Left ventricle myocardium inferior (tissue), 1 donor: ENCODE measurements around the gene ZNF821. TPM values are rescaled to one million over a fixed set of nuclear protein-coding genes. Genes with fewer than 3 reads are reported as not detected.

Experiments used
- DNase-seq: peaks from one replicate; pipeline ENCODE4 v3.0.0-alpha.2; 2020
- H3K27ac ChIP-seq: fragments of 200-600 bp; replicated peaks from 2 replicates; pipeline ENCODE4 v1.8.0; 2021
- H3K27me3 ChIP-seq: fragments of 200-600 bp; 2 replicates; pipeline ENCODE4 v1.8.0; 2021; ENCODE audit warnings: low read depth
- H3K36me3 ChIP-seq: fragments of 200-600 bp; 2 replicates; pipeline ENCODE4 v1.8.0; 2021
- H3K4me1 ChIP-seq: fragments of 200-600 bp; 2 replicates; pipeline ENCODE4 v1.8.0; 2021
- H3K4me3 ChIP-seq: fragments of 200-600 bp; 2 replicates; pipeline ENCODE4 v1.8.0; 2021; ENCODE audit warnings: mild to moderate bottlenecking, moderate library complexity
- H3K9me3 ChIP-seq: fragments of 200-600 bp; replicated peaks from 2 replicates; pipeline ENCODE4 v1.8.0; 2021
- CTCF ChIP-seq: fragments of 200-600 bp; IDR thresholded peaks from 2 replicates; pipeline ENCODE4 v1.8.0; 2021; ENCODE audit warnings: antibody characterized with exemption, mild to moderate bottlenecking, borderline replicate concordance
- intact Hi-C: fragments of 100-400 bp; cut with micrococcal nuclease; formaldehyde crosslinking; loops from one replicate; pipeline ENCODE4 v1.11.0; 2022
- total RNA-seq: library from RNA; stranded (reverse); fragmentation: NEBNext Ultra II Directional; extraction: Animal tissue kit (Norgen Biotek cat#: 25700); gene quantifications from one replicate; pipeline ENCODE4 v1.2.1, GENCODE V29; 2021
- donor health status: DM: no; HTN: yes; CAD: no; lungs with severe emphysema.

Gene ZNF821
- total RNA-seq, 1 donor from 2014 or later, result 3.0 TPM

GRCh38 chr16:71859762-71860521 is 24.0 kb downstream of the ZNF821 start:
- Histone ChIP-seq H3K4me3 (no peak overlapping the region), H3K9me3 (no peaks in the 10 kb centered on the region), H3K27ac (peak overlapping the region; percentile 75), H3K27me3 (no peaks in the 10 kb centered on the region), H3K36me3 (peaks cover 41% of the 10 kb centered on the region), H3K4me1 (peaks cover 45% of the 10 kb centered on the region)
- intact Hi-C loops, result no loop called here
- DNase-seq, result no peak
- TF ChIP-seq CTCF, result no peak

GRCh38 chr16:71855937-71856662 is 27.9 kb downstream of the ZNF821 start:
- intact Hi-C loops, result no loop called here
- Histone ChIP-seq H3K27ac (no peak overlapping the region), H3K4me3 (no peak overlapping the region), H3K9me3 (no peaks in the 10 kb centered on the region), H3K36me3 (peaks cover 35% of the 10 kb centered on the region), H3K27me3 (no peaks in the 10 kb centered on the region), H3K4me1 (peaks cover 66% of the 10 kb centered on the region)
- DNase-seq, result no peak
- no peak for TF ChIP-seq CTCF

- H3K4me3 ChIP-seq, result no peak overlapping the region
- peak overlapping the region; percentile 57 for H3K27ac ChIP-seq
- no peaks in the 10 kb centered on the region for H3K9me3 ChIP-seq
- TF ChIP-seq CTCF, result no peak
- no peaks in the 10 kb centered on the region for H3K27me3 ChIP-seq
- H3K4me1 ChIP-seq, result peaks cover 64% of the 10 kb centered on the region
- peaks cover 41% of the 10 kb centered on the region for H3K36me3 ChIP-seq
- intact Hi-C loops, result no loop called here
- DNase-seq, result no peak
Observed at GRCh38 chr16:71854369-71854948, 29.5 kb downstream of the ZNF821 start.

- intact Hi-C loops, result no loop called here
- H3K4me3 ChIP-seq, result no peak overlapping the region
- H3K27ac ChIP-seq, result no peak overlapping the region
- DNase-seq, result no peak
- H3K4me1 ChIP-seq, result peaks cover 58% of the 10 kb centered on the region
- H3K27me3 ChIP-seq, result no peaks in the 10 kb centered on the region
- peaks cover 52% of the 10 kb centered on the region for H3K36me3 ChIP-seq
- H3K9me3 ChIP-seq, result no peaks in the 10 kb centered on the region
- no peak for TF ChIP-seq CTCF
Observed at GRCh38 chr16:71853413-71853812, 30.6 kb downstream of the ZNF821 start.

- DNase-seq, result no peak
- no peaks in the 10 kb centered on the region for H3K9me3 ChIP-seq
- intact Hi-C loops, result no loop called here
- TF ChIP-seq CTCF, result no peak
- peaks cover 58% of the 10 kb centered on the region for H3K36me3 ChIP-seq
- no peak overlapping the region for H3K4me3 ChIP-seq
- H3K4me1 ChIP-seq, result peaks cover 58% of the 10 kb centered on the region
- H3K27me3 ChIP-seq, result no peaks in the 10 kb centered on the region
- H3K27ac ChIP-seq, result no peak overlapping the region
Observed at GRCh38 chr16:71852561-71852960, 31.4 kb downstream of the ZNF821 start.
